Measurements from ENCODE around the gene MRFAP1L1. TPM values are rescaled to one million over a fixed set of nuclear protein-coding genes. Genes with fewer than 3 reads are reported as not detected.

The MRFAP1L1 gene
- polyA plus RNA-seq, 1 donor (not counting 4 experiments of a cell fraction or from before 2014, with no cell fraction given) = 77.9 TPM

DNA sequence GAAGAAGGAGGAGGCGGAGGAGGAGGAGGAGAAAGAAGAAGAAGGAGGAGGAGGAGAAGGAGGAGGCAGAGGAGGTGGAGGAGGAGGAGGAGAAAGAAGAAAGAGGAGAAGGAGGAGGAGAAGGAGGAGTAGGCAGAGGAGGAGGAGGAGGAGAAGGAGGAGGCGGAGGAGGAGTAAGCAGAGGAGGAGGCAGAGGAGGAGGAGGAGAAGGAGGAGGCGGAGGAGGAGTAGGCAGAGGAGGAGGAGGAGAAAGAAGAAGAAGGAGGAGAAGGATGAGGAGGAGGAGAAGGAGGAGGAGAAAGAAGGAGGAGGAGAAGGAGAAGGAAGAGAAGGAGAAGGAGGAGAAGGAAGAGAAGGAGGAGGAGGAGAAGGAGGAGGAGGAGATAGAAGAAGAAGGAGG is 49.2 kb downstream of the MRFAP1L1 start:
- no peak overlapping the region for H3K27ac ChIP-seq (ENCODE audit: control insufficient read depth, insufficient read depth, low read length)
- H2AFZ ChIP-seq (ENCODE audit: control insufficient read depth, low read length) = no peak overlapping the region
- H4K20me1 ChIP-seq (ENCODE audit: control insufficient read depth, extremely low read depth, insufficient read depth, low read length) = no peaks in the 10 kb centered on the region
- H3K4me2 ChIP-seq (ENCODE audit: control insufficient read depth, extremely low read depth, insufficient read depth, low read depth, low read length) = no peak overlapping the region
- dilution Hi-C loops (cut with MboI; ENCODE audit: extremely low pct_ligation_motif_present, low sequenced_read_pairs) = no loop called here
- H3K4me3 ChIP-seq (ENCODE audit: control insufficient read depth in 2 of 3, extremely low read depth in 1 of 3, insufficient read depth in 2 of 3, low read depth in 1 of 3, low read length in 3 of 3) = no peak overlapping the region
- no peaks in the 10 kb centered on the region for H3K36me3 ChIP-seq (ENCODE audit: control insufficient read depth in 2 of 2, extremely low read depth in 1 of 2, insufficient read depth in 2 of 2, low read length in 2 of 2)
- H3K9me3 ChIP-seq (ENCODE audit: control insufficient read depth, low read depth, low read length) = no peaks in the 10 kb centered on the region
- peaks cover 8% of the 10 kb centered on the region for H3K4me1 ChIP-seq (ENCODE audit: control insufficient read depth, extremely low read depth, insufficient read depth, low read length)
- peaks cover 20% of the 10 kb centered on the region for H3K27me3 ChIP-seq (ENCODE audit: control insufficient read depth, extremely low read depth, insufficient read depth, low read length)
- H3K9me1 ChIP-seq (ENCODE audit: control insufficient read depth, extremely low read depth, insufficient read depth, low read length) = no peaks in the 10 kb centered on the region
- no peak overlapping the region for H3K9ac ChIP-seq (ENCODE audit: control insufficient read depth, extremely low read depth, insufficient read depth, low read length)
- TF ChIP-seq, protein P1, sequence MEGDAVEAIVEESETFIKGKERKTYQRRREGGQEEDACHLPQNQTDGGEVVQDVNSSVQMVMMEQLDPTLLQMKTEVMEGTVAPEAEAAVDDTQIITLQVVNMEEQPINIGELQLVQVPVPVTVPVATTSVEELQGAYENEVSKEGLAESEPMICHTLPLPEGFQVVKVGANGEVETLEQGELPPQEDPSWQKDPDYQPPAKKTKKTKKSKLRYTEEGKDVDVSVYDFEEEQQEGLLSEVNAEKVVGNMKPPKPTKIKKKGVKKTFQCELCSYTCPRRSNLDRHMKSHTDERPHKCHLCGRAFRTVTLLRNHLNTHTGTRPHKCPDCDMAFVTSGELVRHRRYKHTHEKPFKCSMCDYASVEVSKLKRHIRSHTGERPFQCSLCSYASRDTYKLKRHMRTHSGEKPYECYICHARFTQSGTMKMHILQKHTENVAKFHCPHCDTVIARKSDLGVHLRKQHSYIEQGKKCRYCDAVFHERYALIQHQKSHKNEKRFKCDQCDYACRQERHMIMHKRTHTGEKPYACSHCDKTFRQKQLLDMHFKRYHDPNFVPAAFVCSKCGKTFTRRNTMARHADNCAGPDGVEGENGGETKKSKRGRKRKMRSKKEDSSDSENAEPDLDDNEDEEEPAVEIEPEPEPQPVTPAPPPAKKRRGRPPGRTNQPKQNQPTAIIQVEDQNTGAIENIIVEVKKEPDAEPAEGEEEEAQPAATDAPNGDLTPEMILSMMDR (optimal IDR thresholded peaks at IDR 0.05 in 1 of 3, IDR thresholded peaks at IDR 0.05 in 1 of 3, conservative IDR thresholded peaks at IDR 0.05 in 1 of 3; ENCODE audit: extremely low read depth in 1 of 3, insufficient read depth in 2 of 3, low read length in 3 of 3) = no peak
- TF ChIP-seq EZH2 (IDR thresholded peaks at IDR 0.05; ENCODE audit: low read length) = no peak
- FAIRE-seq (no peak), DNase-seq (ENCODE audit: low read depth, low spot score) (no peak)
- no peaks in the 10 kb centered on the region for H3K79me2 ChIP-seq (ENCODE audit: control insufficient read depth, insufficient read depth, low read length)

DNA sequence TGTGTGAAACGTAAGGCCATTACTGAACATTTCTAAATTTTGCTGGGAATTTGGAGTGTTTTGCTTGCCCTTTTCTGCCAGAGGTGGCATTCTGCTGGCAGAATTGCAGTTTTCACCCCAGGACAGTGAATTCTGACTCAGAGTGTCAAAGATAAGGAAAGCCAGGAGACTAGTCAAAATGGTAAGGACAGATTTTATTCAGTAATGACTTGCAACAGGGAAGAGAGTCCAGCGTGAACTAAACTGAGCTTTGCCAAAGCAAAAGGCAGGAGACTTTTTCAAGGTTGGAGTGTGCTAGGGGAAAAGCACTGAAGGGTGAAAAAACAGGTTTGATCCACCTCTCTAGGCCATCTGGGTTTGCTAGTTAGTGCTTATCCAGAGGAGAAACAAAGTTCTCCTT is 49.8 kb downstream of the MRFAP1L1 start:
- Histone ChIP-seq H3K9me1 (ENCODE audit: control insufficient read depth, extremely low read depth, insufficient read depth, low read length) (no peaks in the 10 kb centered on the region), H3K36me3 (ENCODE audit: control insufficient read depth in 2 of 2, extremely low read depth in 1 of 2, insufficient read depth in 2 of 2, low read length in 2 of 2) (no peaks in the 10 kb centered on the region), H3K79me2 (ENCODE audit: control insufficient read depth, insufficient read depth, low read length) (no peaks in the 10 kb centered on the region), H2AFZ (ENCODE audit: control insufficient read depth, low read length) (no peak overlapping the region), H3K27ac (ENCODE audit: control insufficient read depth, insufficient read depth, low read length) (no peak overlapping the region), H3K27me3 (ENCODE audit: control insufficient read depth, extremely low read depth, insufficient read depth, low read length) (peaks cover 20% of the 10 kb centered on the region), H4K20me1 (ENCODE audit: control insufficient read depth, extremely low read depth, insufficient read depth, low read length) (no peaks in the 10 kb centered on the region), H3K9me3 (ENCODE audit: control insufficient read depth, low read depth, low read length) (no peaks in the 10 kb centered on the region), H3K4me3 (ENCODE audit: control insufficient read depth in 2 of 3, extremely low read depth in 1 of 3, insufficient read depth in 2 of 3, low read depth in 1 of 3, low read length in 3 of 3) (no peak overlapping the region), H3K4me2 (ENCODE audit: control insufficient read depth, extremely low read depth, insufficient read depth, low read depth, low read length) (no peak overlapping the region), H3K9ac (ENCODE audit: control insufficient read depth, extremely low read depth, insufficient read depth, low read length) (no peak overlapping the region), H3K4me1 (ENCODE audit: control insufficient read depth, extremely low read depth, insufficient read depth, low read length) (peaks cover 8% of the 10 kb centered on the region)
- FAIRE-seq = no peak
- dilution Hi-C loops (cut with MboI; ENCODE audit: extremely low pct_ligation_motif_present, low sequenced_read_pairs) = no loop called here
- DNase-seq (ENCODE audit: low read depth, low spot score) = no peak
- TF ChIP-seq, protein P1 (optimal IDR thresholded peaks at IDR 0.05 in 1 of 3, IDR thresholded peaks at IDR 0.05 in 1 of 3, conservative IDR thresholded peaks at IDR 0.05 in 1 of 3; ENCODE audit: extremely low read depth in 1 of 3, insufficient read depth in 2 of 3, low read length in 3 of 3) = no peak
- no peak for TF ChIP-seq EZH2 (IDR thresholded peaks at IDR 0.05; ENCODE audit: low read length)

Data from keratinocyte (primary cell).